HCT116 (cell line): ENCODE data around the gene GPD1L. TPM values are rescaled to one million over a fixed set of nuclear protein-coding genes. Genes with fewer than 3 reads are reported as not detected.

Experiments used
- ATAC-seq: fragments of 200-7000 bp; cut with Tn5 transposase; 2 replicates; pipeline ENCODE4 v1.9.1; 2020; ENCODE audit warnings: mild to moderate bottlenecking, moderate library complexity
- BruUV-seq: library from RNA; stranded (reverse); fragments of 400-500 nt; replicated peaks from 2 replicates; lab custom pipeline; 2021; lab: Mats Ljungman, UMichigan
- CTCF ChIA-PET: fragments of 300-600 bp; sonication (Branson Sonifier 250); formaldehyde crosslinking; loops from one replicate; lab custom pipeline; 2021; ENCODE audit warnings: antibody characterized with exemption; lab: Charles Lee
- POLR2A ChIA-PET: fragments of 300-600, 350-600 bp; sonication (Branson Sonifier 250); formaldehyde crosslinking; loops from one replicate; lab custom pipeline; 2021; ENCODE audit warnings: antibody characterized with exemption; lab: Charles Lee
- RAD21 ChIA-PET, 2 experiments: fragments of 300-600 bp; sonication (Branson Sonifier 250); formaldehyde crosslinking; loops; one replicate each; lab custom pipeline; 2023; ENCODE audit warnings: low total read pairs in 2 of 2; ENCODE audit not compliant: uncharacterized antibody in 2 of 2, unreplicated experiment in 2 of 2, low non-redundant PET in 1 of 2; lab: Charles Lee
- DNase-seq: peaks from one replicate; pipeline ENCODE4 v3.0.0-alpha.2; 2010; ENCODE audit warnings: low read depth, low spot score
- H2AFZ ChIP-seq: fragments of 200-600 bp; shearing (Covaris generic), sonication (generic); 2 replicates; pipeline ENCODE4 v1.6.1; 2017; ENCODE audit warnings: low read depth, mixed run types, mixed read lengths, antibody characterized with exemption, low read length; ENCODE audit not compliant: poor library complexity, severe bottlenecking
- H3K27ac ChIP-seq: 2 replicates; pipeline ENCODE4 v1.5.1; 2012; ENCODE audit warnings: low read depth, low read length
- H3K27me3 ChIP-seq: fragments of 200-600 bp; sonication (generic); 2 replicates; pipeline ENCODE4 v1.6.1; 2016; ENCODE audit warnings: mixed run types, low read length, mixed read lengths; ENCODE audit not compliant: insufficient read depth
- H3K36me3 ChIP-seq, 2 experiments: fragments of 200-500 bp in 1 of 2; fragments of 200-600 bp in 1 of 2; sonication (Bioruptor generic) in 1 of 2; sonication (generic) in 1 of 2; 2 replicates each; pipeline versions ENCODE4 v1.5.1 to v1.6.1; 2014 to 2016; ENCODE audit warnings: low read length in 2 of 2, inconsistent platforms in 1 of 2, mixed read lengths in 1 of 2, mixed run types in 1 of 2; ENCODE audit not compliant: insufficient read depth in 2 of 2, control insufficient read depth in 1 of 2
- H3K4me1 ChIP-seq, 2 experiments: fragments of 200-600 bp in 1 of 2; sonication (generic) in 1 of 2; 2 replicates each; pipeline versions ENCODE4 v1.5.1 to v1.6.1; 2012 to 2017; ENCODE audit warnings: low read length in 2 of 2, inconsistent platforms in 1 of 2, mild to moderate bottlenecking in 1 of 2, mixed read lengths in 1 of 2, mixed run types in 1 of 2, moderate library complexity in 1 of 2; ENCODE audit not compliant: insufficient read depth in 2 of 2, control insufficient read depth in 1 of 2
- H3K4me2 ChIP-seq: fragments of 200-600 bp; sonication (generic); 2 replicates; pipeline ENCODE4 v1.6.1; 2017; ENCODE audit warnings: mixed run types, low read length, mixed read lengths
- H3K4me3 ChIP-seq, 2 experiments: fragments of 200-600 bp in 1 of 2; sonication (generic) in 1 of 2; replicated peaks in 1 of 2; 2 replicates each; pipeline ENCODE4 v1.5.1; 2011 to 2016; ENCODE audit warnings: low read length in 2 of 2, control low read depth in 1 of 2, low read depth in 1 of 2, mild to moderate bottlenecking in 1 of 2, mixed read lengths in 1 of 2, mixed run types in 1 of 2
- H3K79me2 ChIP-seq: fragments of 200-600 bp; sonication (generic); 2 replicates; pipeline ENCODE4 v1.6.1; 2017; ENCODE audit warnings: mild to moderate bottlenecking, mixed run types, low read length, moderate library complexity, mixed read lengths; ENCODE audit not compliant: insufficient read depth
- H3K9ac ChIP-seq: fragments of 200-600 bp; sonication (generic); 2 replicates; pipeline ENCODE4 v1.6.1; 2016; ENCODE audit warnings: low read length, mixed read lengths
- H3K9me2 ChIP-seq: fragments of 200-600 bp; sonication (generic), shearing (Covaris generic); 2 replicates; pipeline ENCODE4 v1.6.1; 2017; ENCODE audit warnings: mixed run types, mild to moderate bottlenecking, moderate library complexity; ENCODE audit not compliant: insufficient read depth
- H3K9me3 ChIP-seq, 2 experiments: fragments of 200-500 bp in 1 of 2; fragments of 200-600 bp in 1 of 2; sonication (Bioruptor generic) in 1 of 2; sonication (generic) in 1 of 2; 2 replicates each; pipeline ENCODE4 v1.6.1; 2014 to 2017; ENCODE audit warnings: low read length in 2 of 2, mixed read lengths in 2 of 2, inconsistent platforms in 1 of 2, low read depth in 1 of 2, mild to moderate bottlenecking in 1 of 2, mixed run types in 1 of 2, moderate library complexity in 1 of 2; ENCODE audit not compliant: control insufficient read depth in 1 of 2, insufficient read depth in 1 of 2
- H4K20me1 ChIP-seq: fragments of 200-600 bp; sonication (generic), shearing (Covaris generic); 2 replicates; pipeline ENCODE4 v1.6.1; 2017; ENCODE audit warnings: mixed run types, mild to moderate bottlenecking, moderate library complexity; ENCODE audit not compliant: insufficient read depth
- CBX3 ChIP-seq: IDR thresholded peaks from 2 replicates; pipeline ENCODE4 v1.6.1; 2012; ENCODE audit warnings: low read depth
- CTCF ChIP-seq, 3 experiments: fragments of 200-600 bp in 1 of 3; sonication (generic) in 1 of 3; IDR thresholded peaks in 2 of 3; conservative IDR thresholded peaks in 1 of 3; 2 replicates each; pipeline ENCODE4 v1.5.1; 2012 to 2017; ENCODE audit warnings: low read depth in 2 of 3, low read length in 2 of 3, antibody characterized with exemption in 1 of 3, borderline replicate concordance in 1 of 3, control low read depth in 1 of 3, mild to moderate bottlenecking in 1 of 3, mixed read lengths in 1 of 3, mixed run types in 1 of 3, moderate library complexity in 1 of 3; ENCODE audit not compliant: insufficient read depth in 1 of 3
- ELF1 ChIP-seq: IDR thresholded peaks from 2 replicates; pipeline ENCODE4 v1.6.1; 2012; ENCODE audit warnings: low read depth, borderline replicate concordance
- JUND ChIP-seq: IDR thresholded peaks from 2 replicates; pipeline ENCODE4 v1.6.1; 2012
- REST ChIP-seq: IDR thresholded peaks from 2 replicates; pipeline ENCODE4 v1.6.1; 2012; ENCODE audit warnings: low read depth
- SP1 ChIP-seq: IDR thresholded peaks from 2 replicates; pipeline ENCODE4 v1.6.1; 2012; ENCODE audit warnings: low read depth
- ZBTB33 ChIP-seq: IDR thresholded peaks from 2 replicates; pipeline ENCODE4 v1.6.1; 2011; ENCODE audit warnings: mild to moderate bottlenecking, low read length, moderate library complexity; ENCODE audit not compliant: insufficient replicate concordance; ENCODE audit errors: extremely low read depth
- ZFX ChIP-seq: fragments of 450-650 bp; IDR thresholded peaks from 2 replicates; pipeline ENCODE4 v1.6.1; 2017
- intact Hi-C: fragments of 100-400 bp; cut with micrococcal nuclease; formaldehyde crosslinking; loops from 2 replicates; pipeline ENCODE4 v1.10.0; 2022
- total RNA-seq: library from RNA; stranded (reverse); gene quantifications from one replicate; pipeline ENCODE4 v1.2.1, GENCODE V29; 2021; ENCODE audit not compliant: unreplicated experiment

The GPD1L gene
- total RNA-seq, 1 experiment from 2014 or later = 21.9 TPM

GRCh38 chr3:32197991-32198390 is 91.6 kb downstream of the GPD1L start:
- intact Hi-C loops = no loop called here
- Histone ChIP-seq H3K27ac (no peak overlapping the region), H2AFZ (no peak overlapping the region), H3K9ac (no peak overlapping the region), H3K4me1 (no peaks in the 10 kb centered on the region), H3K4me3 (no peak overlapping the region), H3K4me2 (no peak overlapping the region), H3K9me2 (no peaks in the 10 kb centered on the region), H3K27me3 (no peaks in the 10 kb centered on the region; the same call in 1 of the 2 replicates), H3K79me2 (no peaks in the 10 kb centered on the region), H3K36me3 (no peaks in the 10 kb centered on the region), H4K20me1 (no peaks in the 10 kb centered on the region), H3K9me3 (no peaks in the 10 kb centered on the region)
- DNase-seq (no peak), ATAC-seq (no peak)
- ChIA-PET CTCF (no interaction called here), RAD21 (no interaction called here), POLR2A (no interaction called here)
- no TSS peak for BruUV-seq
- TF ChIP-seq CTCF (IDR thresholded peaks at IDR 0.05 in 2 of 3, conservative IDR thresholded peaks at IDR 0.05 in 1 of 3; ENCODE audit: borderline replicate concordance in 1 of 3, insufficient read depth in 1 of 3, low read depth in 2 of 3, low read length in 2 of 3) = no peak
- no peak for TF ChIP-seq SP1
- TF ChIP-seq ZBTB33 = no peak
- TF ChIP-seq CBX3 = no peak
- TF ChIP-seq ELF1 = no peak
- TF ChIP-seq REST = no peak
- TF ChIP-seq ZFX = no peak
- no peak for TF ChIP-seq JUND
